Measurements from ENCODE around the gene CCNJ. TPM values are rescaled to one million over a fixed set of nuclear protein-coding genes. Genes with fewer than 3 reads are reported as not detected.

CCNJ gene
- total RNA-seq, 1 experiment from 2014 or later: 9.3 TPM

DNA sequence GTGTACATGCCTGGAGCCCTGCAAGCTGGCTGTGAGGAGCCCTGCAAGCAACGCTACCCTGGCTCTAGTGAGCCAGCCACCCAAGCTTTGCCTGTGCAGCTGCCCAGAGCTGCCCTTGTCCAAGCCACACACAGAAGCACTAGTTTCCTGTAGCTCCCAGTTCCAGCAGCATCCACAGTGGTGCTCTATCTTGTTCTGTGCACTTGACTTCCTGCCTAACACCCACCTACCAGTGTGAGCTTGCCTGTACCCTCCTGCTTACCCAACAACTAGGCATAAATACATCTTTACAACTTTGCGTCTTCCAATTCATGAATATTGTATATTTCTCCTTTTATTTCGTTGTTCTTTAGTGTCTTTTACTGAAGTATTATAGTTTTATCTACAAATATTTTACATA, 54.5 kb downstream of the CCNJ start:
- Mint-ChIP-seq H3K4me3 (ENCODE audit: unreplicated experiment) (no peak overlapping the region), H3K4me1 (ENCODE audit: insufficient read depth, unreplicated experiment) (no peaks in the 10 kb centered on the region), H3K27ac (ENCODE audit: low read depth, unreplicated experiment) (no peak overlapping the region), H3K36me3 (ENCODE audit: insufficient read depth, unreplicated experiment) (no peaks in the 10 kb centered on the region), H3K9me3 (ENCODE audit: unreplicated experiment) (no peaks in the 10 kb centered on the region), H3K27me3 (ENCODE audit: insufficient read depth, unreplicated experiment) (peaks cover 93% of the 10 kb centered on the region)
- no peak for DNase-seq (ENCODE audit: unreplicated experiment)
- intact Hi-C loops (cut with micrococcal nuclease): no loop called here
- BruUV-seq (replicated peaks): no TSS peak
- POLR2A ChIA-PET: interaction anchor here (0.6 kb wide), 1 partner anchor 1696 kb away, joined by 3 read pairs; no protein-coding TSS in a partner anchor
- TF ChIP-seq, protein P1, sequence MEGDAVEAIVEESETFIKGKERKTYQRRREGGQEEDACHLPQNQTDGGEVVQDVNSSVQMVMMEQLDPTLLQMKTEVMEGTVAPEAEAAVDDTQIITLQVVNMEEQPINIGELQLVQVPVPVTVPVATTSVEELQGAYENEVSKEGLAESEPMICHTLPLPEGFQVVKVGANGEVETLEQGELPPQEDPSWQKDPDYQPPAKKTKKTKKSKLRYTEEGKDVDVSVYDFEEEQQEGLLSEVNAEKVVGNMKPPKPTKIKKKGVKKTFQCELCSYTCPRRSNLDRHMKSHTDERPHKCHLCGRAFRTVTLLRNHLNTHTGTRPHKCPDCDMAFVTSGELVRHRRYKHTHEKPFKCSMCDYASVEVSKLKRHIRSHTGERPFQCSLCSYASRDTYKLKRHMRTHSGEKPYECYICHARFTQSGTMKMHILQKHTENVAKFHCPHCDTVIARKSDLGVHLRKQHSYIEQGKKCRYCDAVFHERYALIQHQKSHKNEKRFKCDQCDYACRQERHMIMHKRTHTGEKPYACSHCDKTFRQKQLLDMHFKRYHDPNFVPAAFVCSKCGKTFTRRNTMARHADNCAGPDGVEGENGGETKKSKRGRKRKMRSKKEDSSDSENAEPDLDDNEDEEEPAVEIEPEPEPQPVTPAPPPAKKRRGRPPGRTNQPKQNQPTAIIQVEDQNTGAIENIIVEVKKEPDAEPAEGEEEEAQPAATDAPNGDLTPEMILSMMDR (IDR thresholded peaks at IDR 0.05; ENCODE audit: unreplicated experiment): no peak
- CTCF ChIA-PET: interaction anchor here (0.6 kb wide), 1 partner anchor 128 kb away, joined by 3 read pairs; no protein-coding TSS in a partner anchor

DNA sequence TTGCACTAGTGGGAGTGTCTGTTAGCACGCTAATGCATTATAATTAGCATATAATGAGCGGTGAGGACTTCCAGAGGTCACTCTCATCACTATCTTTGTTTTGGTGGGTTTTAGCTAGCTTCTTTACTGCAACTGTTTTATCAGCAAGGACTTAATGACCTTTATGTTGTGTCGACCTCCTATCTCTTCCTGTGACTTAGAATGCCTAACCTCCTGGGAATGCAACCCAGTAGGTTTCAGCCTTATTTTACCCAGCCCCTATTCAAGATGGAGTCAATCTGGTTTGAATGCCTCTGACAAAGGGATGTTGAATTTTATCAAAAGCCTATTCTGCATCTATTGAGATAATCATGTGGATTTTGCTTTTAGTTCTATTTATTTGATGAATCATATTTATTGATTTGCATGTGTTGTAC, 64.2 kb downstream of the CCNJ start:
- Mint-ChIP-seq H3K27me3 (ENCODE audit: insufficient read depth, unreplicated experiment) (peaks cover 74% of the 10 kb centered on the region), H3K4me3 (ENCODE audit: unreplicated experiment) (no peak overlapping the region), H3K27ac (ENCODE audit: low read depth, unreplicated experiment) (no peak overlapping the region), H3K36me3 (ENCODE audit: insufficient read depth, unreplicated experiment) (no peaks in the 10 kb centered on the region), H3K4me1 (ENCODE audit: insufficient read depth, unreplicated experiment) (no peaks in the 10 kb centered on the region), H3K9me3 (ENCODE audit: unreplicated experiment) (no peaks in the 10 kb centered on the region)
- BruUV-seq (replicated peaks): no TSS peak
- CTCF ChIA-PET: interaction anchor here (0.5 to 1.6 kb wide), 2 partner anchors 10 to 981 kb away, joined by 3 to 4 read pairs; no protein-coding TSS in a partner anchor
- POLR2A ChIA-PET: interaction anchor here (1.3 kb wide), 1 partner anchor 11 kb away, joined by 3 read pairs; no protein-coding TSS in a partner anchor
- TF ChIP-seq, protein P1 (IDR thresholded peaks at IDR 0.05; ENCODE audit: unreplicated experiment): no peak
- DNase-seq (ENCODE audit: unreplicated experiment): no peak
- intact Hi-C loops (cut with micrococcal nuclease): no loop called here

Small RNA genes within 50 kb of the gene (microRNA-seq; reads per million reads assigned to microRNA genes)
- 27.4 reads per million, percentile 62 among the genes with 10 or more reads in this experiment for gene MIR3157

Other genes with a start within 250 kb of the CCNJ start
- gene CC2D2B, start 135.6 kb upstream of the CCNJ start, total RNA-seq (2022): not detected in 2 replicates
- 13.3 and 14.7 TPM in 2 replicates for gene ZNF518A, start 86.7 kb downstream of the CCNJ start, total RNA-seq (2022)
- 1.0 and 1.1 TPM in 2 replicates for gene BLNK, start 228.0 kb downstream of the CCNJ start, total RNA-seq (2022)